Measurements from ENCODE around the gene PEX11G. TPM values are rescaled to one million over a fixed set of nuclear protein-coding genes. Genes with fewer than 3 reads are reported as not detected.

Gene PEX11G
- total RNA-seq, 1 donor from 2014 or later = 8.9 TPM

DNA sequence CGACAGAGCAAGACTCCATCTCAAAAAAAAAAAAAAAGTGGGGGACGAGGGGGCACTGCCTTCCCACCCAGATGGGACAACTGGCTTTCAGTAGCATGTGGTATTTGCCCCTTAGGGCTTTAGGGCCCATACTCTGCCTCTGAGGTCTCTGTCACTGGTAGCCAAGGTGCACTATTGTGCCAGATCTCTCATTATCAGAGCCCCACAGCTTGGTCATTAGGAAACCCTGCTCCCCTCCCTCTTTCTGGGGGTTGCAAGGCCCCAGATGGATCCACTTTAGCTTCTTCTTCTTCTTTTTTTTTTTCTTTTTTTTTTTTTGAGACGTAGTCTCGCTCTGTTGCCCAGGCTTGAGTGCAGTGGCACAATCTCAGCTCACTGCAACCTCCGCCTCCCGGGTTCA, 15.8 kb upstream of the PEX11G start:
- Histone ChIP-seq H3K36me3 (ENCODE audit: control insufficient read depth, insufficient read depth, low read length) (no peaks in the 10 kb centered on the region), H3K27me3 (ENCODE audit: control insufficient read depth, insufficient read depth, low read length) (peaks cover 23% of the 10 kb centered on the region), H3K4me3 (ENCODE audit: low read depth, low read length) (no peak overlapping the region)
- DNase-seq (ENCODE audit: low read depth) = no peak
- TF ChIP-seq, protein P1, sequence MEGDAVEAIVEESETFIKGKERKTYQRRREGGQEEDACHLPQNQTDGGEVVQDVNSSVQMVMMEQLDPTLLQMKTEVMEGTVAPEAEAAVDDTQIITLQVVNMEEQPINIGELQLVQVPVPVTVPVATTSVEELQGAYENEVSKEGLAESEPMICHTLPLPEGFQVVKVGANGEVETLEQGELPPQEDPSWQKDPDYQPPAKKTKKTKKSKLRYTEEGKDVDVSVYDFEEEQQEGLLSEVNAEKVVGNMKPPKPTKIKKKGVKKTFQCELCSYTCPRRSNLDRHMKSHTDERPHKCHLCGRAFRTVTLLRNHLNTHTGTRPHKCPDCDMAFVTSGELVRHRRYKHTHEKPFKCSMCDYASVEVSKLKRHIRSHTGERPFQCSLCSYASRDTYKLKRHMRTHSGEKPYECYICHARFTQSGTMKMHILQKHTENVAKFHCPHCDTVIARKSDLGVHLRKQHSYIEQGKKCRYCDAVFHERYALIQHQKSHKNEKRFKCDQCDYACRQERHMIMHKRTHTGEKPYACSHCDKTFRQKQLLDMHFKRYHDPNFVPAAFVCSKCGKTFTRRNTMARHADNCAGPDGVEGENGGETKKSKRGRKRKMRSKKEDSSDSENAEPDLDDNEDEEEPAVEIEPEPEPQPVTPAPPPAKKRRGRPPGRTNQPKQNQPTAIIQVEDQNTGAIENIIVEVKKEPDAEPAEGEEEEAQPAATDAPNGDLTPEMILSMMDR (IDR thresholded peaks at IDR 0.05; ENCODE audit: insufficient read depth, low read length, poor library complexity, severe bottlenecking) = no peak

DNA sequence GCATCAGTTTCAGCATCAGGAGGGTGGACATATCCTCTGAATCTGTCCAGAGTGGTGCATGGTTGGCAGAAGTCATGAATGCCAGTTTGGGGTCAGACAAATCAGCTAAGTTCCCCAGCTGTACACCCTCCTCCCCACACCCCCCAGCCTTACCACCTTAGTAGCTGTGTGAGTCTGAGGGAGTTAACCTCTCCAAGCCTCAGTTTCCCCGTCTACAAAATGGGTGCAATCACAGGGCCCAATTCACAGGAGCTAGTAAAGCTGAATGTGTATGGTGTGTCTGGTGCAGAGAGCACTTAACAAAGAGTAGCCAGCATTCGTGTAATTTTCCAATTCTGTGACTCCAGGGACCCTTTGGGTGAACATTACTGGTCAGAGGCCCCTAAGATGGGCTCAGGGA, 13.7 kb upstream of the PEX11G start:
- TF ChIP-seq, protein P1 (IDR thresholded peaks at IDR 0.05; ENCODE audit: insufficient read depth, low read length, poor library complexity, severe bottlenecking) = no peak
- DNase-seq (ENCODE audit: low read depth) = no peak
- no peak overlapping the region for H3K4me3 ChIP-seq (ENCODE audit: low read depth, low read length)
- no peaks in the 10 kb centered on the region for H3K36me3 ChIP-seq (ENCODE audit: control insufficient read depth, insufficient read depth, low read length)
- peaks cover 23% of the 10 kb centered on the region for H3K27me3 ChIP-seq (ENCODE audit: control insufficient read depth, insufficient read depth, low read length)

DNA sequence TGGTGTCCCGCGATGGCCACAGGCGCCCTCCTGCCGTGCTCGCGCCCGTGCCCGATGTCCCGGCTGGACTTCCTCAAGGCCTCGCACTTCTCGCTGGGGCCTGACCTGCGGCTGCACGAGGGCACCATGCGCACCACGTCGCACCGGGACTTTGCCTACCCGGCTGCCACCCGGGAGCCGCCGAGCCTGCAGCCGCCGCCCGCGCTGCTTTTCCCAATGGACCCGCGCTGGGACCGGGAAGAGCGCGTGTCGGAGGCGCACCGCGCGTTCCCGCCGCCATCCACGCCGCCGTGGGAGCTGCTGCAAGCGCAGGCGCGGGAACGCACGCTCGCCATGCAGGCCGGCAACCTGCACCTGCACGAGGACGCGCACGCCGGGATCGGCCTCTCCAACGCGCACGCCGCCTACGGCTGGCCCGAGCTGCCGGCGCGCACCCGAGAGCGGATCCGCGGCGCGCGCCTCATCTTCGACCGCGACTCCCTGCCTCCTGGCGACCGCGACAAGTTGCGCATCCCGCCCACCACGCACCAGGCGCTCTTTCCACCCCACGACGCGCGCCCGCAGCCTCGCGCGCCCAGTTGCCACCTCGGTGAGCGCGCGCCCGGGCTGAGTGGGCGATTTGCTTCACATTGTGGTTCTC, 12.1 kb upstream of the PEX11G start:
- no peak for DNase-seq (ENCODE audit: low read depth)
- H3K36me3 ChIP-seq (ENCODE audit: control insufficient read depth, insufficient read depth, low read length) = no peaks in the 10 kb centered on the region
- H3K4me3 ChIP-seq (ENCODE audit: low read depth, low read length) = peak overlapping the region; percentile 29
- H3K27me3 ChIP-seq (ENCODE audit: control insufficient read depth, insufficient read depth, low read length) = peaks cover 23% of the 10 kb centered on the region
- TF ChIP-seq, protein P1 (IDR thresholded peaks at IDR 0.05; ENCODE audit: insufficient read depth, low read length, poor library complexity, severe bottlenecking) = no peak

DNA sequence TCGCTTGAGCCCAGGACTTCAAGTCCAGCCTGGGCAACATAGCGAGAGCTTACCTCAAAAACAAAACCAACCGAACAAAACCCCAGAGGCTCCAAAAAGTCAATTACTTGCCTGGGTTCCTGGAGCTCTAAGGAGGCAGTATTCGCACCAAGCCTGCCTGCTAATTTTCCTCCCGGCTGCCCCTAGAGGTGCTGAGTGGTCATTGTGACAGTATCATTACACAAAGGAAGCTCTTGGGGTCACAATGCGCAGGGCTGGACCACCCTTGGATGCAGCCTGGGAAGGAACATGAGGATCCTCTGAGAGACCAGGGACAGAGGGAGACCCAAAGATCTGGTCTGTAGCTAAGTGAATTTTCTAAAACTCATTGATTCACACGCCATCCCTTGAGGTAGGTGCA, 8.5 kb upstream of the PEX11G start:
- Histone ChIP-seq H3K36me3 (ENCODE audit: control insufficient read depth, insufficient read depth, low read length) (no peaks in the 10 kb centered on the region), H3K27me3 (ENCODE audit: control insufficient read depth, insufficient read depth, low read length) (peaks cover 17% of the 10 kb centered on the region), H3K4me3 (ENCODE audit: low read depth, low read length) (no peak overlapping the region)
- TF ChIP-seq, protein P1 (IDR thresholded peaks at IDR 0.05; ENCODE audit: insufficient read depth, low read length, poor library complexity, severe bottlenecking) = peak; percentile 46
- DNase-seq (ENCODE audit: low read depth) = no peak

DNA sequence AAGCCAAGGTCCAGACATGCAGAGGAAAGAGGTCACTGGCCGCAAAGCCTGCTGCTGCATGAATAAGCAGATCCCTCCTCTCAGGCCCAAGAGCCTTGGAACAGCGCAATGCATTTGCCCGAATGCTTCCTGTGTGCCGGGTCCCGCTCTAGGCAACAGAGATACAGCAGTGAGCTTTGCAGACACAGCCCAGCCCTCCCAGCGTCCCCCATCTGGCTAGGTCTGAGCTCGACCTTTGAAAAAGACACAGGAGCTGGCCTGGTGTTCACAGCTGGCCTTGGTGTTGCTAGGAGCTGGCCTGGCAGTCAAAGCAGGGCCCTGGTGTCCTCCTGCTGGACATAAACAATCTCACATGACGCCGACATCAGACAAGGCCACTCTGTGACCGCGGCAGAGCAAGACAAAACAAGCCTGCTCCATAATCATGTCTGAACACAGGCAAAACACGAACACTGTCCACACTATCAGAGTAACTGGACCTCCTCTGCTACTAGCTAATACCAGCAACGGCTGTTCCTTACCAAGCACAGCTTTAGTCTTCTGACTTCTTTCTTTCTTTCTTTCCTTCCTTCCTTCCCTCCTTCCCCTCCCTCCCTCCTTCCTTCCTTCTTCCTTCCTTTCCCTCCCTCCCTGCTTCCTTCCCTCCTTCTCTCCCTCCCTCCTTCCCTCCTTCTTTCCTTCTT, 5.7 kb upstream of the PEX11G start:
- no peak for DNase-seq (ENCODE audit: low read depth)
- TF ChIP-seq, protein P1 (IDR thresholded peaks at IDR 0.05; ENCODE audit: insufficient read depth, low read length, poor library complexity, severe bottlenecking) = no peak
- H3K4me3 ChIP-seq (ENCODE audit: low read depth, low read length) = no peak overlapping the region
- H3K36me3 ChIP-seq (ENCODE audit: control insufficient read depth, insufficient read depth, low read length) = no peaks in the 10 kb centered on the region
- H3K27me3 ChIP-seq (ENCODE audit: control insufficient read depth, insufficient read depth, low read length) = peaks cover 3% of the 10 kb centered on the region

Measured in kidney epithelial cell (primary cell).